Measurements from ENCODE around the gene TRAPPC14. TPM values are rescaled to one million over a fixed set of nuclear protein-coding genes. Genes with fewer than 3 reads are reported as not detected.
"Not testable (repeated sequence)": the region's sequence is repeated elsewhere in the genome, so short reads cannot be mapped to it uniquely, and the experiment has no call there.

Gene TRAPPC14, protein sequence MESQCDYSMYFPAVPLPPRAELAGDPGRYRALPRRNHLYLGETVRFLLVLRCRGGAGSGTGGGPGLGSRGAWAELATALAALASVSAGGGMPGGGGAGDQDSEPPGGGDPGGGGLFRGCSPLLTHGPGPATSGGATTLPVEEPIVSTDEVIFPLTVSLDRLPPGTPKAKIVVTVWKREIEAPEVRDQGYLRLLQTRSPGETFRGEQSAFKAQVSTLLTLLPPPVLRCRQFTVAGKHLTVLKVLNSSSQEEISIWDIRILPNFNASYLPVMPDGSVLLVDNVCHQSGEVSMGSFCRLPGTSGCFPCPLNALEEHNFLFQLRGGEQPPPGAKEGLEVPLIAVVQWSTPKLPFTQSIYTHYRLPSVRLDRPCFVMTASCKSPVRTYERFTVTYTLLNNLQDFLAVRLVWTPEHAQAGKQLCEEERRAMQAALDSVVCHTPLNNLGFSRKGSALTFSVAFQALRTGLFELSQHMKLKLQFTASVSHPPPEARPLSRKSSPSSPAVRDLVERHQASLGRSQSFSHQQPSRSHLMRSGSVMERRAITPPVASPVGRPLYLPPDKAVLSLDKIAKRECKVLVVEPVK
- total RNA-seq = 10 to 100 TPM; 46.2 to 52.7 TPM

DNA sequence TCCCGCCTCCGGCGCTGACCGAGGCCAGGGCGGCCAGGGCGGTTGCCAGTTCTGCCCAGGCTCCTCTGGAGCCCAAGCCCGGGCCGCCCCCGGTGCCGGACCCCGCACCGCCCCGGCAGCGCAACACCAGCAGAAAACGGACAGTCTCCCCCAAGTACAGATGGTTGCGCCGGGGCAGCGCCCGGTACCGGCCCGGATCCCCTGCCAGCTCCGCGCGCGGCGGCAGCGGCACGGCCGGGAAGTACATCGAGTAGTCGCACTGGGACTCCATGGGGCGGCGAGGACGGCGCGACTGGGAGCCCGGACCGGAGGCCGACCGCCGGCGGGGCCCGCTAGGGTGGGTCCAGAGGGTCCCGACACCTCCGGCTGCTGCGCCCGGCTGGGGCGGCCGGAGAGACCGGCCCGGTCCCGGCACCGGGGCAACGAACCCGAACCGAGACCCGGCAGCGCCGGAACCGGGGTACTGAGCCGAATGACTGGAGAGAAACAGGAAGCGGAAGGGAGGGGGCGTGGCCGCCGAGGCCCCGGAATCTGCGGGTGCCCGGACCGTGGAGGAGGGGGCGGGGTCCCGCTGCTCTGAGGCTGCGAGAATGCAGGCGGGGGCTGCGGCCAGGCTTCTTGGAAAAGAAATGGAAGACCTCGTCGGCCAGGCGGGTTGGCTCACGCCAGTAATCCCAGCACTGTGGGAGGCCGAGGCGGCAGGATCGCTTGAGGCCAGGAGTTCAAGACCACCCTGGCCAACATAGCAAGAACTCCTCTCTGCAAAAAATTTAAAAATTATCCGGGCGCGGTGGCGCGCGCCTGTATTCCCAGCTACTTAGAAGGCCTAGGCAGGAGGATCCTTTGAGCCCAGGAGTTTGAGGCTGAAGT, at the start of gene TRAPPC14:
Gene TRAPPC14 (minus strand): TSS at position 495 of the 870 bp plus-strand sequence. CDS start 224 bp downstream, at position 271.
- Mint-ChIP-seq H3K9me3 (no peaks in the 10 kb centered on the region), H3K27me3 (no peaks in the 10 kb centered on the region), H3K27ac (peak within 1 kb of the TSS; percentile 71 to 92), H3K4me1 (ENCODE audit: low read depth in 2 of 2) (peaks cover 6 to 11% of the 10 kb centered on the region in 2 donors), H3K36me3 (no peaks in the 10 kb centered on the region), H3K4me3 (peak within 1 kb of the TSS; percentile 80)
- ATAC-seq (peak; percentile 94 to 95), DNase-seq (ENCODE audit: low spot score) (peak; percentile 93)

DNA sequence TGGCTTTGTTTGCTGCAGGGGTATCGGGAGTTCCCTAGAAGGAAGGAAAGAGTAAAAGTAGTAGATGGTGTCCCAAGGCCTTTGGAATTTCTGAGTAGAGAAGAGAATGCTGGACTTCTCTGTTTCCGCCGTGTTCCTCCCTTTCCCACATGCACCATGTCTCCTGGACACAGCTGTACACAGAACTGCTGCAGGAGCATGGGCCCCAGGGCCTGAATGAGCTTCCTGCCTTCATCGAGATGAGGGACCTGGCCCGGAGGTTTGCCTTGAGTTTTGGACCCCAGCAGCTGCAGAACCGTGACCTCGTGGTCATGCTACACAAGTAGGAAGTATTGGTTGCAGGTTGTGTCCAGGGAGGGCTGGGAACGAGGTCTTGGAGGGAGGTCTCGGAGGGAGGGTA, 45.9 kb upstream of the TRAPPC14 start:
- Mint-ChIP-seq H3K36me3 (peaks cover 6% of the 10 kb centered on the region), H3K27me3 (no peaks in the 10 kb centered on the region), H3K9me3 (peaks cover 4% of the 10 kb centered on the region), H3K4me3 (no peak overlapping the region), H3K27ac (peak overlapping the region in 1 of 2 donors; percentile 50), H3K4me1 (ENCODE audit: low read depth in 2 of 2) (peaks cover 16 to 19% of the 10 kb centered on the region in 2 donors)
- DNase-seq (ENCODE audit: low spot score) = no peak
- ATAC-seq = no peak

DNA sequence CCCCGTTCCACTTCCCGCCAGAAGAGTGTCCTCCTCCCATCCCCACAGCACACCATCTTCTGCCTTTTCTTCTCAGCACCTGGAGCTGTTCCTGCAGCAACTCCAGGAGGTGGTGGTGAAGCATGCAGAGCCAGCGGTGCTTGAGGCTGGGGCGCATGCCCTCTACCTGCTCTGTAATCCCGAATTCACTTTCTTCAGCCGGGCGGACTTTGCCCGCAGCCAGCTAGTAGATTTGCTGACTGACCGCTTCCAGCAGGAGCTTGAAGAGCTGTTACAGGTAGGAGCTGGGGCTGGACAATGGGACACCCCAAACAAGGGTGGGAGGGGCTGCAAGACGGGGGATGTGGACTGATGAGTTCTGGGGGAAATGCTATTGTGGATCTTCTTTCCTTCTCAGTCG, 42.2 kb upstream of the TRAPPC14 start:
- H3K36me3 Mint-ChIP-seq = no peaks in the 10 kb centered on the region
- ATAC-seq (no peak), DNase-seq (ENCODE audit: low spot score) (no peak)
- peaks cover 2 to 8% of the 10 kb centered on the region in 2 donors for H3K27me3 Mint-ChIP-seq
- no peaks in the 10 kb centered on the region for H3K9me3 Mint-ChIP-seq
- no peak overlapping the region for H3K27ac Mint-ChIP-seq
- no peaks in the 10 kb centered on the region for H3K4me1 Mint-ChIP-seq (ENCODE audit: low read depth in 2 of 2)
- H3K4me3 Mint-ChIP-seq = no peak overlapping the region

DNA sequence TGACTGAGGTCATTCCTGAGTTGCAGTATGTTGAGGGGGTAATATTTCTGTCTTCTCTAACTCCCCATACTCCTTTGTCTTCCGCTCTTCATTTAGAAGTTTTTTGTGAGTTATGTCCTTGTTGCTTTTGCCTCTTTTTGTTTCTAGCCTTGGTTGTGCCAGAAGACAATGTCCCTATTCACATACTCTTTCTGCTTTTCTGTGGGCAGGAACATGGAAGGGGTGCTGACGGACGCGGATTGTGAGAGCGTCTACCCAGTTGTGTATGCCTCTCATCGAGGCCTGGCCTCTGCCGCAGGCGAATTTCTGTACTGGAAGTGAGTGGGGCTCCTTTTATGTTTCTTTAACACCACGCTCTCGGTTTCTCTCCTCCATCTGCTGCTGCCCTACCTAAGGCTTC, 39.7 kb upstream of the TRAPPC14 start:
- ATAC-seq (no peak), DNase-seq (ENCODE audit: low spot score) (no peak)
- H3K27ac Mint-ChIP-seq = peak overlapping the region in 1 of 2 donors; percentile 27
- no peaks in the 10 kb centered on the region for H3K36me3 Mint-ChIP-seq
- no peaks in the 10 kb centered on the region for H3K9me3 Mint-ChIP-seq
- peaks cover 2 to 8% of the 10 kb centered on the region in 2 donors for H3K27me3 Mint-ChIP-seq
- H3K4me3 Mint-ChIP-seq = no peak overlapping the region
- no peaks in the 10 kb centered on the region for H3K4me1 Mint-ChIP-seq (ENCODE audit: low read depth in 2 of 2)

DNA sequence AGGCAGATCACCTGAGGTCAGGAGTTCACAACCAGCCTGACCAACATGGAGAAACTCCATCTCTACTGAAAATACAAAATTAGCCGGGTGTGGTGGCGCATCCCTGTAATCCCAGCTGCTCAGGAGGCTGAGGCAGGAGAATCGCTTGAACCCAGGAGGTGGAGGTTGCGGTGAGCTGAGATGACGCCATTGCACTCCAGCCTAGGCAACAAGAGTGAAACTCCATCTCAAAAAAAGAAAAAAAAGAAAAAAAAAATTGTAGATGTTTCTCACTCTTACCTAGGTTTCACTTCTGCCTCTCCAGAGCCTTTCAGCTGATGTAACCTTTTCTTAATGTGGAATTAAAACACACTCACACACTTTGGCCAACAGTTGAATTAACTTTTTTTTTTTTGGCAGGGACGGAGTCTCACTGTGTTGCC, 37.4 kb upstream of the TRAPPC14 start:
- not testable (repeated sequence) for H3K4me3 Mint-ChIP-seq; H3K27me3 Mint-ChIP-seq; DNase-seq (ENCODE audit: low spot score); H3K9me3 Mint-ChIP-seq; ATAC-seq; H3K27ac Mint-ChIP-seq; H3K4me1 Mint-ChIP-seq (ENCODE audit: low read depth in 2 of 2); H3K36me3 Mint-ChIP-seq

DNA sequence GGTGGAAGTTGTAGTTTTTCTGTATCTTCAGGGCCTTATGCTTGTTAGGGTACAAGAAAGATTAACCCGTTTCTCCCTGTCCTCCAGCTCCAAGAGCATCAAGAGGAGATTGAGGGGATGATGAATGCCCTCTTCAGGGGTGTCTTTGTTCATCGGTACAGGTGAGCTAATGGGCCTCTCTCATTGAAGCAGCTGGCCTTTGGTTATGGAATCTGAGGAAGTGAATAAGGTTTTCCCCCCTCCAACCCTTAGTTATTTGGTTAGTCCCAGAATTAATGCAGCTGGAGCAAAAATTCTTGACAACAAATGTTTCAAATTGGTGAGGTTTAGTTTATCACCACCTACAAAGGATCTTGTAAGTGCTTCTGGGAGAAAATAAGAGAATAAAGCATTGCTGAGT, 36.7 kb upstream of the TRAPPC14 start:
- no peak for ATAC-seq
- Mint-ChIP-seq H3K4me1 (ENCODE audit: low read depth in 2 of 2) (peaks cover 0 to 4% of the 10 kb centered on the region in 2 donors), H3K27ac (no peak overlapping the region), H3K27me3 (peaks cover 2 to 8% of the 10 kb centered on the region in 2 donors), H3K9me3 (no peaks in the 10 kb centered on the region), H3K36me3 (no peaks in the 10 kb centered on the region), H3K4me3 (no peak overlapping the region)
- DNase-seq (ENCODE audit: low spot score) = no peak

DNA sequence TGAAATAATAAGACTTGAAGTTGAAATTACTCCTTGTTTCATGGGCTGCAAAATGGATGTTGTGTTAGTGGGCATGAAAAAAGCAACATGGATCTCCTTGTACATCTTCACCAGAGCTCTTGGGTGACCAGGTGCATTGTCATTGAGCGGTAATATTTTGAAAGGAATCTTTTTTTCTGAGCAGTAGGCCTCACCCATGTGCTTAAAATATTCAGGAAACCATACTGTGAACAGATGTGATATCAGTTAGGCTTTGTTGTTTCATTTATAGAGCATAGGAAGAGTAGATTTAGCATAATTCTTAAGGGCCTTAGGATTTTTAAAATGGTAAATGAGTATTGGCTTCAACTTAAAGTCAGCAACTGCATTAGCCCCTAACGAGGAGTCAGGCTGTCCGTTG, 34.4 kb upstream of the TRAPPC14 start:
- no peak for ATAC-seq
- Mint-ChIP-seq H3K9me3 (no peaks in the 10 kb centered on the region), H3K4me1 (ENCODE audit: low read depth in 2 of 2) (peaks cover 0 to 6% of the 10 kb centered on the region in 2 donors)

DNA sequence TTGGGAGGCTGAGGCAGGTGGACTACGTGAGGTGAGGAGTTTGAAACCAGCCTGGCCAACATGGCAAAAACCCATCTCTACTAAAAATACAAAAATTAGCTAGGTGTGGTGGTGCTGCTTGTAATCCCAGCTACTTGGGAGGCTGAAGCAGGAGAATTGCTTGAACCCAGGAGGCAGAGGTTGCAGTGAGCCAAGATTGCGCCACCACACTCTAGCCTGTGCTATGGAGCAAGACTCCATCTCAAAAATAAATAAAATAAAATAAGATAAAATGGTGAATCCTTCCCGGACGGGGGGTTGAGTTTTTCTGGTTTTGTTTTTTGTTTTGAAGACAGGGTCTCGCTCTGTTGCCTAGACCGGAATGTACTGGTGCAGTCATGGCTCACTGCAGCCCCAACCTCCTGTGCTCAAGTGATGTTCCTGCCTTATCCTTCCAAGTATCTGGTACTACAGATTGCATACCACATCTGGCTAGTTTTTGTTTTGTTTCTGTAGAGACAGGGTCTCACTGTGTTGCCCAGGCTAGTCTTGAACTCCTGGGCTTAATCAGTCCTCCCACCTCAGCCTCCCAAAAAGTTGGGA, 33.8 kb upstream of the TRAPPC14 start:
- H3K4me3 Mint-ChIP-seq; H3K9me3 Mint-ChIP-seq; H3K4me1 Mint-ChIP-seq (ENCODE audit: low read depth in 2 of 2); ATAC-seq; DNase-seq (ENCODE audit: low spot score); H3K36me3 Mint-ChIP-seq; H3K27me3 Mint-ChIP-seq: not testable (repeated sequence)
- peak overlapping the region in 1 of 2 donors; percentile 14 for H3K27ac Mint-ChIP-seq

More for the DNA sequence above, 34.4 kb upstream of the TRAPPC14 start:
- H3K27me3 Mint-ChIP-seq = no peaks in the 10 kb centered on the region
- peak overlapping the region in 1 of 2 donors; percentile 14 for H3K27ac Mint-ChIP-seq
- no peak for DNase-seq (ENCODE audit: low spot score)
- H3K4me3 Mint-ChIP-seq = no peak overlapping the region
- H3K36me3 Mint-ChIP-seq = no peaks in the 10 kb centered on the region

DNA sequence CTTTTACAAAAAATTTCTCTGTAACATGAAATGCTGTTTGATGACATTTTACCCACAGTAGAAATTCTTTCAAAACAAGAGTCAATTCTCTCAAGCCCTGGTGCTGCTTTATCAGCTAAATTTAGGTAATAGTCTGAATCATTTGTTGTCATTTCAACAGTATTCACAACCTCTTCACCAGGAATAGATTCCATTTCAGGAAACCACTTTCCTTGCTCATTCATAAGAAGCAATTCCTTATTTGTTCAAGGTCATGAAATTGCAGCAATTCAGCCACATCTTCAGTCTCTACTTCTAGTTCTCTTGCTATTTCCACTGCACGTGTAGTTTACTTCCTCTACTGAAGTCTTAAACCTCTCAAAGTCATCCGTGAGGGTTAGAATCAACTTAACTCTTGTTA, 33.3 kb upstream of the TRAPPC14 start:
- H3K27me3 Mint-ChIP-seq = no peaks in the 10 kb centered on the region
- H3K4me3 Mint-ChIP-seq = no peak overlapping the region
- no peaks in the 10 kb centered on the region for H3K9me3 Mint-ChIP-seq
- no peak for ATAC-seq
- H3K27ac Mint-ChIP-seq = no peak overlapping the region
- no peak for DNase-seq (ENCODE audit: low spot score)
- H3K36me3 Mint-ChIP-seq = no peaks in the 10 kb centered on the region
- H3K4me1 Mint-ChIP-seq (ENCODE audit: low read depth in 2 of 2) = peaks cover 0 to 6% of the 10 kb centered on the region in 2 donors

DNA sequence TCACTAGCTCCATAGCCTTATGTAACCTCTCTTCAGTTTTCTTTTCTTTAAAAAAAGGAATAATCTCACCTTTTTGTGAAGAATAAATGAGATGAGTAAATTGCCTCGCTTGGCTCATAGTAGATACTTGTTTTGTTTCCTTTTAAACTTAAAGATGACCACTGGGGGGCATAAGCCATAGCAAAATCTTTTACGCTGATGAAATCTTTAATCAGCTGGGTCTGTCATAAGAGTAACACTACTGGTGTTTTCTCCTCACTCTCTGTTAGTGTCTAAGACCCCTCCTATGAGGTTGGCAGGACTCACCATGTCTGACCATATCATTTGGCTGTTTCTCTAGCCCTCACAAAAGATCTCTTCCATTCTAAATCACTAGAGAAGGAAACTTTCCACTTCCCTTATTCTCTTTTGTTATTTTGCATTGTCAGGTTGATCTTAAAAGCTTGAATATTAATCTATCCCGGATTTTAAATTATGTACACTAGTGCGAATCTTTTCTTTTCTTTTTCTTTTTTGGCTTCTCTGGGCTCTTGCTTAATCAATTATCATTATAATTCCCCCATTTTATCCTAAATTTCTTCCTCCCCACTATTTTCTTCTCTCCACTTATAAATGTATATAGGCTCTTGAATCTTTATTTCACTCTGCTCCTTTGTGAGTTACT, 31.7 kb upstream of the TRAPPC14 start:
- H3K27ac Mint-ChIP-seq = peak overlapping the region; percentile 4 to 53
- H3K4me3 Mint-ChIP-seq = no peak overlapping the region
- no peak for DNase-seq (ENCODE audit: low spot score)
- H3K9me3 Mint-ChIP-seq = no peaks in the 10 kb centered on the region
- no peaks in the 10 kb centered on the region for H3K27me3 Mint-ChIP-seq
- H3K36me3 Mint-ChIP-seq = no peaks in the 10 kb centered on the region
- peaks cover 0 to 6% of the 10 kb centered on the region in 2 donors for H3K4me1 Mint-ChIP-seq (ENCODE audit: low read depth in 2 of 2)
- ATAC-seq = peak; percentile 67 to 72

DNA sequence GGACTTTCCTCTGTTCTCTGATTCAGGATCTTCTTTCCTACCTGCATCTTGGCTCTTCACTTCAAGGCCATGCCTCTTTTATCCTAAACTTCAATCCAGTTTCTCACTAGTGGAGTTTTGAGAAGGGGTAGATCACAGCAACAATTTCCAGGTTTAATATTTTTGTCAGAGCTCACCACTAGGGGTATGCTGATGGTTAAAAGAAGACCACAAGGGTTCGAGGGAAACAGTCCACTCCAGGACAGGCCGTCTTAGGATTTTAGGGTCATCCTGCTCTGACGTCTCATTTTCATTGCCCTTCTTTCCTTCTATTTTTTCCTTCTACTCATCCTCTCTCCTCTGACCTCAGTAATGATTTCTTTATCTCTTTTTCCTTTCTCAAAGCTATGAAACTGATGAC, 30.5 kb upstream of the TRAPPC14 start:
- no peaks in the 10 kb centered on the region for H3K36me3 Mint-ChIP-seq
- no peaks in the 10 kb centered on the region for H3K27me3 Mint-ChIP-seq
- ATAC-seq (no peak), DNase-seq (ENCODE audit: low spot score) (no peak)
- H3K9me3 Mint-ChIP-seq = no peaks in the 10 kb centered on the region
- peaks cover 0 to 6% of the 10 kb centered on the region in 2 donors for H3K4me1 Mint-ChIP-seq (ENCODE audit: low read depth in 2 of 2)
- no peak overlapping the region for H3K4me3 Mint-ChIP-seq
- peak overlapping the region in 1 of 2 donors; percentile 53 for H3K27ac Mint-ChIP-seq

DNA sequence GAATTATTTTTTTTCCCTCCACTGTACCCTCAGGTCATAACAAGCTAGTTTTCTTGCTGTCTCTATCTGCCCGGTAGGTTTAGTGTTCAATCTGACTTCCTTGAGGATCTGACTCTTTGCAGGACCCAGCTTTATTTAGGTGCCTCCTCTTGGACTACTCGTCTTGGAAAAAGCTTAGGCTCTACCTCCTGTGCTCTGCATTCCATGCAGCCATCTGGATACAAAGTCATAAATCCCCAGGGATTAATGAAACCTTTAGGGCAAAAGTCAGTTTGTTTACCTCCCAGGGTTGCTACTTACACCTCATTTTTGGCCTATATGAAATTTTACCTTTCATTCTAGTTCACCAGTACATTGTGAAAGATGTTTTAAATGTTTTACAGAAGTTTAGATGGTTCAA, 27.2 kb upstream of the TRAPPC14 start:
- Mint-ChIP-seq H3K4me3 (no peak overlapping the region), H3K9me3 (no peaks in the 10 kb centered on the region), H3K4me1 (ENCODE audit: low read depth in 2 of 2) (peaks cover 7 to 8% of the 10 kb centered on the region in 2 donors), H3K27me3 (no peaks in the 10 kb centered on the region), H3K36me3 (no peaks in the 10 kb centered on the region), H3K27ac (no peak overlapping the region)
- ATAC-seq (no peak), DNase-seq (ENCODE audit: low spot score) (no peak)

DNA sequence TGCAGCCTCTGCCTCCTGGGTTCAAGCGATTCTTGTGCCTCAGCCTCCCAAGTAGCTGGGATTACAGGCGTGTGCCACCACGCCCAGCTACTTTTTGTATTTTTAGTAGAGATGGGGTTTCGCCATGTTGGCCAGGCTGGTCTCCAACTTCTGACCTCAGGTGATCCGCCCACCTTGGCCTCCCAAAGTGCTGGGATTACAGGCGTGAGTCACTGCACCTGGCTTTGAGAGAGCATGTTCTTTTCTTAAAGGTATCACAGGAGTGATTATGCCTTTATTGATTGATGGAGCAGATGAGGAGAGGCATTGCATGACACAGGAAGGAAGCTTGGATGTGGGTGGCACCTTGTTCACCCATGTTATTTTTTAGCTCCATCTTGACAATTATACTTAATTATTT, 24.6 kb upstream of the TRAPPC14 start:
- not testable (repeated sequence) for H3K27ac Mint-ChIP-seq; H3K9me3 Mint-ChIP-seq; H3K4me3 Mint-ChIP-seq; ATAC-seq; DNase-seq (ENCODE audit: low spot score); H3K27me3 Mint-ChIP-seq; H3K36me3 Mint-ChIP-seq
- H3K4me1 Mint-ChIP-seq (ENCODE audit: low read depth in 2 of 2) = peaks cover 8 to 14% of the 10 kb centered on the region in 2 donors

Measured in natural killer cell treated with Interleukin-12 subunit alpha and Interleukin-12 subunit beta and Interleukin-15 and Interleukin-18, amount 100 ng/mL, for 72 hours (primary cell).